ENCODE measurements around the gene EML6.

DNA sequence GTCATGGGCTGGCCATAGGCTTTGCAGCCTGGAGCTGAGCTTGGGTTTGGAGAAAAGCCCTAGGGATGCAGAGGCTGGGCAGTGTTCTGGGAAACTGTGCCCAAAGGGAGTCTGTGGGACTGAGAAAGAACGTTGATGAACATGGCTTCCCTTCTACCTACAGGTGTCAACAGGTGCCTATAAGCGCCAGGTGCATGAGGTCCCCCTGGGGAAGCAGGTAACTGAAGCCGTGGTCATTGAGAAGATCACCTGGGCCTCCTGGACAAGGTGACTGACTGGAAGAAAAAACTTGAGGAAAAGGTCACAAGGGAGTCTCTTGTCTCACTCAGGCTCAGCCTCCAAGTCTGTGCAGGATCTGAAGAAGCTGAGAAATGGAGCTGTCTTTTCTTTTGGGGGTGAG is 243.4 kb downstream of the EML6 start:
- TF ChIP-seq POLR2A (IDR thresholded peaks at IDR 0.05) = no peak
- no peak for TF ChIP-seq CTCF (IDR thresholded peaks at IDR 0.05)
